Fibroblast of mammary gland (primary cell): ENCODE results near the gene RPTOR.

Experiments
- DNase-seq: peaks from one replicate; pipeline ENCODE4 v3.0.0-alpha.2; 2010; ENCODE audit warnings: low read depth
- H3K4me3 ChIP-seq: 2 replicates; pipeline ENCODE4 v1.5.1; 2011; ENCODE audit warnings: low read depth, mild to moderate bottlenecking, low read length, moderate library complexity; ENCODE audit not compliant: control insufficient read depth
- TF ChIP-seq, protein P1 (sequence below): conservative IDR thresholded peaks from 2 replicates; pipeline ENCODE4 v1.5.1; 2011; ENCODE audit warnings: low read depth, low read length, inconsistent platforms; ENCODE audit not compliant: control insufficient read depth, insufficient read depth

The RPTOR gene

GRCh38 chr17:80719449-80719848 is 174.8 kb downstream of the RPTOR start:
- TF ChIP-seq, protein P1, sequence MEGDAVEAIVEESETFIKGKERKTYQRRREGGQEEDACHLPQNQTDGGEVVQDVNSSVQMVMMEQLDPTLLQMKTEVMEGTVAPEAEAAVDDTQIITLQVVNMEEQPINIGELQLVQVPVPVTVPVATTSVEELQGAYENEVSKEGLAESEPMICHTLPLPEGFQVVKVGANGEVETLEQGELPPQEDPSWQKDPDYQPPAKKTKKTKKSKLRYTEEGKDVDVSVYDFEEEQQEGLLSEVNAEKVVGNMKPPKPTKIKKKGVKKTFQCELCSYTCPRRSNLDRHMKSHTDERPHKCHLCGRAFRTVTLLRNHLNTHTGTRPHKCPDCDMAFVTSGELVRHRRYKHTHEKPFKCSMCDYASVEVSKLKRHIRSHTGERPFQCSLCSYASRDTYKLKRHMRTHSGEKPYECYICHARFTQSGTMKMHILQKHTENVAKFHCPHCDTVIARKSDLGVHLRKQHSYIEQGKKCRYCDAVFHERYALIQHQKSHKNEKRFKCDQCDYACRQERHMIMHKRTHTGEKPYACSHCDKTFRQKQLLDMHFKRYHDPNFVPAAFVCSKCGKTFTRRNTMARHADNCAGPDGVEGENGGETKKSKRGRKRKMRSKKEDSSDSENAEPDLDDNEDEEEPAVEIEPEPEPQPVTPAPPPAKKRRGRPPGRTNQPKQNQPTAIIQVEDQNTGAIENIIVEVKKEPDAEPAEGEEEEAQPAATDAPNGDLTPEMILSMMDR: no peak
- H3K4me3 ChIP-seq: no peak overlapping the region
- DNase-seq: no peak

- peak; percentile 89 for DNase-seq
- H3K4me3 ChIP-seq: no peak overlapping the region
Measured at GRCh38 chr17:80720610-80721577, 176.3 kb downstream of the RPTOR start.

DNA sequence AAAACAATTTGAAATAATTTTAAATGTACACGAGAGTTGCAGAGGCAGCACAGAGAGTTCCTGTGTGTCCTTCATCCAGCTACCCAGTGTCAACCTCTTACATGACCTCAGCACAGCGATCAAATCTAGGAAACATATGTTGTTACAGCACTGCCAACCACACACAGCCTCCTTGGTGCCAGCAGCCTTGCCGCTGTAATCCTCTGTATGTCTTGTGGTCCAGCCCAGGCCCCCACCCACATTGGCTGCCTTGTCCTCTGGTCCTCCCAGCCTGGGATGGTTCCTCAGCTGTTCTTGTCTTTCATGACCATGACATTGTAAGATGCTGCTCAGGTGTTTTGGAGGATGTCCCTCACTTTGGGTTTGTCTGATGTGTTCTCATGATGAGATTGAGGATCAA is 178.0 kb downstream of the RPTOR start:
- H3K4me3 ChIP-seq: no peak overlapping the region
- no peak for DNase-seq
- TF ChIP-seq, protein P1: no peak

More at GRCh38 chr17:80720610-80721577, 176.3 kb downstream of the RPTOR start:
- TF ChIP-seq, protein P1: no peak

DNA sequence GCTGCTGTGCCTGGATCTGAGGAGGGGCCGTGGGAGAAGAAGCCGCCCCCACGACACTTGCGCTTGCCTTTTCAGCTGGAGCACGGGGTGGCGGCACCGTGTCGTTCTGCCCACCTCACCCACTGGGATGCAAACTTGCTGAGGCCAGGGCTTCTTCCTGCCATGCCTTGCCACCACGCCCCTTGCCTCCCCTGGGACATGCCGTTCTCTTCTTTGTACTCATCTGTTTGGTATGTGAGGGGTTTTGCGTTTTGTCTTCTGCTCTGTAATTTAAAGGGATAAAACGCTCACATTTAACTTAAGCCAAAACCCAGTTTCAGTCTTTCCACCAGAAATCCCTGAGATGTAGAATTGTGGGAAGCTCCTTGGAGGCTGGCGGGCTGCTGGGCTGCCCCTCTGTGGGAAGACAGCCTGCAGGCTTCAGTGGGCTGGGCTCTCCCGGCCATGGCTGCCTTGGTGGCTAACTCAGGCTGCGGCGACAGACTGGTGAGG is 180.2 kb downstream of the RPTOR start:
- H3K4me3 ChIP-seq: no peak overlapping the region
- TF ChIP-seq, protein P1: no peak
- peak; percentile 90 for DNase-seq

DNA sequence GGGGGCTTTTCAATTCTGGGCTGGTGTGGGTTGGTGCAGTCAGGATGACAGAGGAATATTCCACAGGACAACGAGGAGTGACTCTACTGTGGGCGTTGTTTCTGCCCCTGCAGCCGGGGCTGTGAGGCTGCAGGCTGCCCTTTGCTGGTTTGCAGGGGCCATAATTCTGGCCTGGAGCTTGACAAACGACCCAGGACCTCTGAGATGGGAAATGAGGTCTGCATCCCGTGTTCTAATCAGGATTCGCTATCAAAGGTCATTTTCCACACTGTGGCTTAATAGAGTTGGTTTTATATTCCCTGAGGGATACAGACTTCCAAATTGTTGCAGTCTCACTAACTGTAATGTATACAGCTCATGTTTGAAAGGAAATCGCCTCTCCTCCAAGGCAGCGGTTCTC is 180.9 kb downstream of the RPTOR start:
- H3K4me3 ChIP-seq: no peak overlapping the region
- DNase-seq: peak; percentile 61
- TF ChIP-seq, protein P1: no peak

DNA sequence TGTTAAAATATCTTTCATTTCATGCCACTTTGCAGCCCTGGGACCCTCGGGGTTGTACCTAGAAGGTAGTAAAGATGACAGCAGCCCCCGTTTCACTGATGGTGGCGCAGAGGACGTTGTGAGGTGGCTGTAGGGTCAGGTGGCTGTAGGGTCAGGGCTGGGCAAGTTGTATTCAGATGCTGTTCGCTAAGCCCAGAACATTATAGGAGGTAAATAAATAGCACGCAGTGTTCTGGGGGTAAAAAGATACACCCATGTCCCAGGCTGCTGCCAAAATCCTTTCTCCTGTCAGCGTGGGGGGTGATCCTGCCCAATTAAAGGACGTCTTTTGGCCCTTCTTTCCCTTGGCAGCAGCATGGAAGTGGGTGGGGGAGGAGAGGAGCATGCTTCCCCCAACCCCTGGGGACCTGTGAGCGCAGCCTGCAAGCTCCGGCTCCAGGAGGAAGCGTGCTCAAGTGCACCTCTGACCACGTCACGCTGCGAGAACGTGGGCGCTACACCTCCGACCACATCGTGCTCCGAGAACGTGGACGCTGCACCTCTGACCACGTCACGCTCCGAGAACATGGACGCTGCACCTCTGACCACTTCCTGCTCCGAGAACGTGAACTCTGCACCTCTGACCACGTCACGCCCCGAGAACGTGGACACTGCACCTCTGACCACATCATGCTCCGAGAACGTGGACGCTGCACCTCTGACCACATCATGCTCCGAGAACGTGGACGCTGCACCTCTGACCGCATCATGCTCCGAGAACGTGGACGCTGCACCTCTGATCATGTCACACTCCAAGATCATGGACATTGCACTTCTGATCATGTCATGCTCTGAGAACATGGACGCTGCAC is 182.1 kb downstream of the RPTOR start:
- H3K4me3 ChIP-seq: no peak overlapping the region
- peak; percentile 30 for DNase-seq
- TF ChIP-seq, protein P1: no peak
